ENCODE data around the gene ATAD1.
"Not testable (repeated sequence)": the region's sequence is repeated elsewhere in the genome, so short reads cannot be mapped to it uniquely, and the experiment has no call there.

The ATAD1 gene

DNA sequence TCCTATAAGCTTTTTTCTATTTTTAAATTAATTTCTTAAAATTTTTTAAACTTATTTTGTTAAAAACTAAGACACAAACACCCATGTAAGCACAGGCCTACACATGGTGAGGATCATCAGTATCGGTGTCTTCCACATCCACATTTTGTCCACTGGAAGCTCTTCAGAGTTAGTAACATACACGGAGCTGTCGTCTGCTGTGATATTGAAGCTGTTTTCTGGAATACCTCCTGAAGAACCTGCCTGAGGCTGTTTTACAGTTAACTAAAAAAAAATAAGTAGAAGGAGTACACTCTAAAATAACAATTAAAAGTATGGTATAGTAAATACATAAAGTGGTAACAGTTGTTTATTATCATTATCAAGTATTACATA lies 27.6 kb upstream of the ATAD1 start:
- no peak for ATAC-seq

DNA sequence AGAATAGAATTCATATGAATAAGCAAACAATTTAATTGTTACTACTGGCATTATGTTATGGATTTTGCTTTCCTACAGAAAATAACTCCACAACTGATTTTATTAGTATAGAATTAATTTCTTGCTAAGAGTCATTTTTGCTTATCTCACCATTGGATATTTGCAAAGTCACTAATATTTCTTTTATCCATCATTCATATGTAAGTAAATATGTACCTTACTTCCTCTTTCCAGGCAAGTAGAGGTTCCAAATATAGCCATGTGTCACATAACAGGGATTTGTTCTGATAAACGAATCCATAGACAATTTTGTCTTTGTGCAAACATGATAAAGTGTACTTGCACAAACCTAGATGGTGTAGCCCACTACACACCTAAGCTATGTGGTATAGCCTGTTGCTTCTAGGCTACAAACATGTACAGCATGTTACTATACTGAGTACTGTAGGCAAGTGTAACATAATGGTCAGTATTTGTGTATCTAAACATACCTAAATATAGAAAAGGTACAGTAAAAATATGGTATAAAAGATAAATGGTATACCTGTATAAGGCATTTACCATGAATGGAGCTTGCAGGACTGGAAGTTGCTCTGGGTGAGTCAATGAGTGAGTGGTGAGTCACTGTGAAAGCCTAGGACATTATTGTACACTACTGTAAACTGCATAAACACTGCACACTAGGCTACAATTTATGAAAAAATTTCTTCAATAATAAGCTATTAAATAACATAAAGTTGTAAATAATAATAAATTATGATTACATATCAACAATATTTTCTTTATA lies 27.0 kb upstream of the ATAD1 start:
- no peak for ATAC-seq

- no peak for ATAC-seq
Measured at GRCh38 chr10:87843714-87844113, 25.7 kb upstream of the ATAD1 start.

- no peak for ATAC-seq
Measured at GRCh38 chr10:87842776-87843497, 24.9 kb upstream of the ATAD1 start.

- ATAC-seq: no peak
Measured at GRCh38 chr10:87842220-87842641, 24.2 kb upstream of the ATAD1 start.

DNA sequence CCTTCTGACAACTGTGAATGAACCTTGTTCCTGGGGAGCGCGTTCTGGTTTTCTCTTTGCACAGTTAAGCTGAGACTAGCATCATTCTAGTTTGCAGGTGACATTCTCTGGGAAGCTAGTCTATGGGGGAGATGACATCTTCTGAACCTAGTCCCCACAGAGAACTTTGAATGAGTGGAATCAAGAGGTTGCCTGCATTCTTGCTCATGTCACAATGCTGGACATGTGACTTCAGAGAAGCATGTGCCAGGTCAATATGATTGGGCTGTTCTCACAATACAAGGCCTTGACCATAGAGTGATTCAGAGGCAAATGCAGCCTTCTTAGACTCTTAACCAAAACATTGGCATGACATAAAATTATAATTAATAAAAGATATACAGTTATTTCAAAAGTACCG lies 23.2 kb upstream of the ATAD1 start:
- ATAC-seq: no peak

- no peak for ATAC-seq
Measured at GRCh38 chr10:87838650-87839049, 20.6 kb upstream of the ATAD1 start.

GRCh38 chr10:87837445-87837844 lies 19.4 kb upstream of the ATAD1 start:
- ATAC-seq: no peak

- ATAC-seq: no peak
Measured at GRCh38 chr10:87836098-87836497, 18.1 kb upstream of the ATAD1 start.

DNA sequence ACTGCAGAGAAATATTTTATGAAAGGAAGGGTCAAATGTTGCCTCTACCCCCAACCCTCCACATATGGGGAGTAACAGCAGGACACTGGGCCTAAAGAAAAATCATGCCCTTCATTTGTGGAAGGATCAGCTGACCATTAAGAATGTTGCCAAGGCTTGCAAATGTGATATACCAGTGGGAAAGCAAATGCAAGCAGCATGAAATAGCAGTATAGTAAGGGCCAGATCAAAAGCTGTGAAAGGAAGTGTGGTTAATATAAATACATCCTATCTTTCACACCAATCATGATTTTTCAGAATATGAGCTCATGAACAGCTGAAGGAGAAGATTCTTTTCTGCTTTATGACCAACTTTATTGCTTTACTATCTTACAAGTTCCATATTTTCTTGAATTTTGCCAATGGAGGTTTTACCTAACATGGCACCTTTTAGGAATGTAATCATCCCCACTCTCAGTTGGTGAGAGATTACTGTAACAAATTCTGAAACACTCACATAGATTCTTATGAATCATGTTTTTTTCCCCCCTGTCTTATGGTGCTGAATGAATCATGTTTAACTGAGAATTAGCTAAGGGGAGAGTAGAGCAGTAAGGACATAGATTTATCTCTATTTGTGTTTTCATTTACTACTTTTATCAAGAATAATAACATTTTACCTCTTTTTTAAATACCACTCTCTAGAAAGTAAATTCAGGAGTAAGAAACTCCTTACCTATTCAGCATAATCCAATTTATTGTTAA lies 12.1 kb upstream of the ATAD1 start:
- peak; percentile 92 to 93 for ATAC-seq

DNA sequence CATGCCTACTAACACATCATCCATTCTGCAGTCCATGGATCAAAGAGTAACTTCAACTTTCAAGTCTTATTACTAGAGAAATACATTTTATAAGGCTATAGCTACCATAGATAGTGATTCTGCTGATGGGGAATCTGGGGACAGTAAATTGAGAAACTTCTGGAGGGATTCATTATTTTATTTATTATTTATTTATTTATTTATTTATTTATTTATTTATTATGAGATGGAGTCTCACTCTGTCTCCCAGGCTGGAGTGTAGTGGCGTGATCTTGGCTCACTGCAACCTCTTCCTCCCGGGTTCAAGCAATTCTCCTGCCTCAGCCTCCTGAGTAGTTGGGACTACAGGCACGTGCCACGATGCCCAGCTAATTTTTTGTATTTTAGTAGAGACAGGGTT lies 11.0 kb upstream of the ATAD1 start:
- not testable (repeated sequence) for ATAC-seq

- peak in 1 of 2 donors; percentile 19 for ATAC-seq
Measured at GRCh38 chr10:87827681-87828080, 9.7 kb upstream of the ATAD1 start.

GRCh38 chr10:87826653-87827052 lies 8.6 kb upstream of the ATAD1 start:
- no peak for ATAC-seq

DNA sequence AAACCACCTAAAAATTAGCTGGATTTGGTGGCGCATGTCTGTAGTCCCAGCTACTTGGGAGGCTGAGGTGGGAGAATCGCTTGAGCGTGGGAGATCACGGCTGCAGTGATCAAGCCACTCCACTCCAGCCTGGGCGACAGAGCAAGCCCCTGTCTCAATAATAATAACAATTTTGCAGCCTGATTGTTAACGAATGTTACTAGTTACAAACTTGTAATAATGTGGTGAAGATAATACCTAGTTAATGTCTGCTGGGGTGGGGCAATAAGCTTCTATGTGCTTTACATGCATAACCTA lies 1.2 kb upstream of the ATAD1 start:
- ATAC-seq: no peak

DNA sequence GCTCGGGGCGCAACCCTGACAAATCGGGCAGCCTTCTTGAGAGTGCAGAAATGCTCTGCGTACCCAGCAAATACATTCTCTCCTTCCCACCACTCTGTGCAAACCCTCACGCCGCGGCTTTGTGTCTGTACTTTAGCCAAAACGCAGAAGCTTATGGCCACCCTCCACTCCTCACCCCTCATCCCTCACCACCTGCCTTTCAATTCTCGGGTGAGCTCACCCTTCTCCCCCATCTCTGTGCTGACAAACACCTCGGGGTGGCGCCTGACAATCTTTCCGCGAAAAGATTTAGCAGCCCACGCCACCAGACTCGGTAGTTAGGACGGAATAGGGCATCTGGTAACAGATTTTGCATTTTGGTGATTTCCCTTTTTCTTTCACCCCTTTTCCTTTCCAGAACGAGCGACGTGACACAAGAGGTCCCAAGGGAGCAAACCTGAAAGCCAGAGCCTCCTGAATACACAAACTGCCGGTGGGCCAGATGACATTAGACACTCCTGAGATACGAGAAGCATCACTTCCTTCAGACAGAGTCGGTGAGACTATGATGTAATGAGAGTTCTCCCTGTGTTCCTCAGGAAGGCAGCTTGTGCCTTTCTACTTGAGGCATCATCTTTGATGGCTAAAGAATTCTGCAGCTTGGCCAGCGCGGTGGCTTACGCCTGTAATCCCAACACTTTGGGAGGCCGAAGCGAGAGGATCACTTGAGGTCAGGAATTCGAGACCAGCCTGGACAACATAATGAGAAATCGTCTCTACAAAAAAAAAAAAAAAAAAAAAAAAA lies 671 bp upstream of the ATAD1 start:
- peak; percentile 68 to 69 for ATAC-seq

DNA sequence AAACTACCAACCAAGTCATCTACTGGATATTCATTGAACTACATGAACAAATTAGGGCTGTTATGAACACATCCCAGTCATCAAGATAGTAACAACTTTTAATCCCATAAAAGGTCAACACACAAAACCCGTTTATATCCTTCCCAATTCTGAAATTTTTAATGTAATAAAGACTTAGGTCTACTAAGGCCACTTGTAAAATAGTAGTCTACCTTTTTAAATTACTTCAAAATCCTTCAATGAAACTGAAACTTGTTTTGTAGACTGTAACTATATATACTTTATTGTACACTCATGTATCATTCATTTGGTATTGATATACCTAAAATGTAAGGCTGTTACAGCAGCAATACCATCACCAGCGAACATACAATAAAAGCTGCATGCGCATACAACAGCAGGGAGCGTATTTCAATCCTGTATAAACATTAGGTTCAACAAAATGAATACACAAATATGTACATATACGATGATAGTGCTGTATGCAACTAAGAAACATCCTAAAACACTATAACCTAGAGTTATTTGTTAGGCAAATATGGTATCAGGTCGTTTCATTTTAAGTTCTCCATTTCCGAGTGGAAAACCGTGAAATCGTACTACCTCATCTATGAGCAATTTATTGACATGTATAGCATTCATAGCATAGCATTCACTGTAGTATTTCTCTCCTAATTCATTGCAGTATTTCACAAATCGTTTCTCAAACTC lies 973 bp downstream of the ATAD1 start:
- no peak for ATAC-seq

GRCh38 chr10:87816163-87816897 lies 1.7 kb downstream of the ATAD1 start:
- ATAC-seq: no peak

DNA sequence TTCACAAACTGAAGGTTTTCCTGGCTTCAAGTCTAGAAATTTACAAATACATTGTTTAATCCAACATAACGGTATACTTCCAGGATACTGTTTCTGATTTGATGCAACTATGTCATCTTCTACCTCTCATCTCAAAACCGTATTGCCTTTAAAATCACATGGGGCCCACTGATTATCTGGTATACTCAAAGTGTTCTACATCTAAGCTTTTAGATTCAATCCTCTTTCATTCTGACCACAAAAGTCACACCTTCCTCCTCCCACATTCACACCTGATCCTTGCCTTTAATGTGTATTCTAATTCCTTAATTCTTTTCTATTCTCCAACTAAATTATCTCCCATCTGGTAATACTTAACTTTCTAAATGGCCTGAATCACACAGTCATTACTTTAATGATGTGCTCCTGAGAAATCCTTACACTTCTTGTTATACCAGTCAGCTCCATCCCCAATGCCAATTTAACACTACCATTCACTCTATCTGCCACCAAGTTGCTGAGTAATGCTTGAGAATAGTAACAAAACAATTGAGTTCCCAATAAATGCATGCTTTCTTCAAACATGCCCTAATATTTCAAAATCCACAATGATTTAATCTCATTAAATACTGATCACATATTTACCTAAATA lies 13.0 kb downstream of the ATAD1 start:
- ATAC-seq: no peak

- no peak for ATAC-seq
Measured at GRCh38 chr10:87803831-87804230, 14.2 kb downstream of the ATAD1 start.

GRCh38 chr10:87803328-87803727 lies 14.7 kb downstream of the ATAD1 start:
- ATAC-seq: no peak

- not testable (repeated sequence) for ATAC-seq
Measured at GRCh38 chr10:87801813-87802435, 16.1 kb downstream of the ATAD1 start.
